GM13977 (cell line): ENCODE data around the gene RGMB.

Experiments used
- DNase-seq: peaks from one replicate; pipeline ENCODE4 v3.0.0; 2012; ENCODE audit warnings: low spot score
- in situ Hi-C: fragments of 300-500 bp; cut with MboI; formaldehyde crosslinking; loops from one replicate; pipeline ENCODE4 v1.12.0; 2022; ENCODE audit warnings: low sequenced_read_pairs, low pct_unique_long_range_greater_than_20kb, mixed read lengths, inconsistent platforms; ENCODE audit not compliant: unreplicated experiment
- TF ChIP-seq, protein P1 (sequence below): IDR thresholded peaks from 2 replicates; pipeline ENCODE4 v1.5.1; 2012; ENCODE audit warnings: mild to moderate bottlenecking, control low read depth; ENCODE audit not compliant: insufficient read depth; ENCODE audit errors: extremely low read depth, missing control alignments

Gene RGMB

DNA sequence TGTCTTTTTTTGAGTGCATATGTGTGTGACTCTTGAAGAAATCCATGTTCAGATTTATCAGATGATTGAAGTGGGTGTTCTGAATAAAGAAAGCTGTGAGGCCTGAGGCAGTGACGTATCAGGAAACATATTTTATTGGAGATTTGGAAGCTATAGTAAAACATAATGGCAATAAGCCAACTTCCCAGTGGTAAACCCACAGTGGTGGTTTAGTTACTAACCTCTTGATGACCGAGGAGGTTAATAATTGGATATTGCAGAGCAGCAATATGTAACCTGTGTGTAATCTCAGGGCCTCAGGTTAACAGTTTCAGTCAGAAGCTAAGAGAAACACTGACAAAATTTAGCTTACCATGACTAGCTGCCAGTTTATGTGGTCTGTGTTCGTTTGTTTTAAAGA, 6.9 kb downstream of the RGMB start:
- TF ChIP-seq, protein P1, sequence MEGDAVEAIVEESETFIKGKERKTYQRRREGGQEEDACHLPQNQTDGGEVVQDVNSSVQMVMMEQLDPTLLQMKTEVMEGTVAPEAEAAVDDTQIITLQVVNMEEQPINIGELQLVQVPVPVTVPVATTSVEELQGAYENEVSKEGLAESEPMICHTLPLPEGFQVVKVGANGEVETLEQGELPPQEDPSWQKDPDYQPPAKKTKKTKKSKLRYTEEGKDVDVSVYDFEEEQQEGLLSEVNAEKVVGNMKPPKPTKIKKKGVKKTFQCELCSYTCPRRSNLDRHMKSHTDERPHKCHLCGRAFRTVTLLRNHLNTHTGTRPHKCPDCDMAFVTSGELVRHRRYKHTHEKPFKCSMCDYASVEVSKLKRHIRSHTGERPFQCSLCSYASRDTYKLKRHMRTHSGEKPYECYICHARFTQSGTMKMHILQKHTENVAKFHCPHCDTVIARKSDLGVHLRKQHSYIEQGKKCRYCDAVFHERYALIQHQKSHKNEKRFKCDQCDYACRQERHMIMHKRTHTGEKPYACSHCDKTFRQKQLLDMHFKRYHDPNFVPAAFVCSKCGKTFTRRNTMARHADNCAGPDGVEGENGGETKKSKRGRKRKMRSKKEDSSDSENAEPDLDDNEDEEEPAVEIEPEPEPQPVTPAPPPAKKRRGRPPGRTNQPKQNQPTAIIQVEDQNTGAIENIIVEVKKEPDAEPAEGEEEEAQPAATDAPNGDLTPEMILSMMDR, result no peak
- in situ Hi-C loops, result no loop called here
- no peak for DNase-seq

- DNase-seq, result no peak
- TF ChIP-seq, protein P1, result no peak
- in situ Hi-C loops, result no loop called here
These were observed 8.1 kb downstream of the RGMB start for GRCh38 chr5:98781520-98781919.

GRCh38 chr5:98781964-98782363, 8.5 kb downstream of the RGMB start:
- TF ChIP-seq, protein P1, result no peak
- no peak for DNase-seq
- in situ Hi-C loops, result no loop called here

GRCh38 chr5:98783051-98783649, 9.7 kb downstream of the RGMB start:
- in situ Hi-C loops, result no loop called here
- DNase-seq, result no peak
- TF ChIP-seq, protein P1, result no peak

DNA sequence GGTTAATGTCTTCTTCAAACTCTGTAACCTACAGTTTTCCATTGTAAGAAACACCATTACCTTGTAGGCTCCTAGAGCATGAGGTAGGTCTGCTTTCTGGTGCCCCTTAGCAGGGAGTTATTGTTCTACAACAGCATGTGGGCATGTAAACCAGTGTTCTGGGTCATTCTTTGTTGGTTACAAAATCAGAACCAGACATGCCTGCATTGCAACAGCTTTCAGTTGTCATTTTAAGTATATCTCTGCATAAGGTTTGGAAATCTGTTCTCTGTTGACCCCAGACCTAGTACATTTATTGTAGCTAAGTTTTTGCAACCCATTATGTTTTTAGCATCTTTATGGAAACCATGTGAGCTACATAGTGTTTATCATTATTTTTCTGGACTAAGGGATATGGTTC, 10.9 kb downstream of the RGMB start:
- TF ChIP-seq, protein P1, result no peak
- in situ Hi-C loops, result no loop called here
- no peak for DNase-seq

DNA sequence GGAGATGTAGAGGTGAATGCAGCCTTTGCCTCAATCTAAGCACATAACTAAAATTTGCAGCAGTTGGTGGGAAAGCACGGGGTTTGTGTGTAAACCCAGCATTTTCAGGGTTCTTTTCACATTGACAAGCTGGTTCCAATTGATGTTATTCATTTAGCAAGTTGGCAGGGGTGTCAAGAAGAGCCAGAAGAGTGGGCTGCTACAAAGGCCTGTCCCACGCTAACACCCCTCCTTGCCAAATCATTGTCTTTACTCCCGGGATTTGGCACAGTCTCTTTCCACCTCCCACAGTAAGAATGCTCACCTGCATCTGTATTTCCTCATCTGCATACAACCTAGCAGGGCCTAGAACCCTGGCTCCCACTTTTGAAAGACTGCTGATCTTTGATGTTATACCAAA, 11.8 kb downstream of the RGMB start:
- TF ChIP-seq, protein P1, result no peak
- in situ Hi-C loops, result no loop called here
- DNase-seq, result no peak
